Measurements from ENCODE around the gene COL19A1.
"Not testable (repeated sequence)": the region's sequence is repeated elsewhere in the genome, so short reads cannot be mapped to it uniquely, and the experiment has no call there.

The COL19A1 gene

GRCh38 chr6:69887026-69887425 lies 20.7 kb downstream of the COL19A1 start:
- no peak for TF ChIP-seq CTCF (IDR thresholded peaks at IDR 0.05; ENCODE audit: insufficient read depth, low read depth, low read length, missing control alignments)
- DNase-seq (ENCODE audit: low read depth) = peak; percentile 55

GRCh38 chr6:69887714-69888345 lies 21.5 kb downstream of the COL19A1 start:
- H3K4me3 ChIP-seq (ENCODE audit: low read depth, low read length) = no peak overlapping the region
- no peak for TF ChIP-seq CTCF (IDR thresholded peaks at IDR 0.05; ENCODE audit: insufficient read depth, low read depth, low read length, missing control alignments)
- DNase-seq (ENCODE audit: low read depth) = no peak

More at GRCh38 chr6:69887026-69887425, 20.7 kb downstream of the COL19A1 start:
- H3K4me3 ChIP-seq (ENCODE audit: low read depth, low read length) = no peak overlapping the region

- no peak for DNase-seq (ENCODE audit: low read depth)
- no peak overlapping the region for H3K4me3 ChIP-seq (ENCODE audit: low read depth, low read length)
- no peak for TF ChIP-seq CTCF (IDR thresholded peaks at IDR 0.05; ENCODE audit: insufficient read depth, low read depth, low read length, missing control alignments)
These were observed 22.3 kb downstream of the COL19A1 start for GRCh38 chr6:69888482-69889233.

- not testable (repeated sequence) for DNase-seq (ENCODE audit: low read depth); H3K4me3 ChIP-seq (ENCODE audit: low read depth, low read length)
These were observed 23.0 kb downstream of the COL19A1 start for GRCh38 chr6:69889234-69889974.

GRCh38 chr6:69892561-69892960 lies 26.2 kb downstream of the COL19A1 start:
- DNase-seq (ENCODE audit: low read depth); H3K4me3 ChIP-seq (ENCODE audit: low read depth, low read length): not testable (repeated sequence)

- DNase-seq (ENCODE audit: low read depth); H3K4me3 ChIP-seq (ENCODE audit: low read depth, low read length): not testable (repeated sequence)
These were observed 26.9 kb downstream of the COL19A1 start for GRCh38 chr6:69893266-69893665.

GRCh38 chr6:69894578-69895347 lies 28.4 kb downstream of the COL19A1 start:
- TF ChIP-seq CTCF (IDR thresholded peaks at IDR 0.05; ENCODE audit: insufficient read depth, low read depth, low read length, missing control alignments) = no peak
- no peak overlapping the region for H3K4me3 ChIP-seq (ENCODE audit: low read depth, low read length)
- DNase-seq (ENCODE audit: low read depth) = peak; percentile 60

- DNase-seq (ENCODE audit: low read depth) = no peak
- no peak for TF ChIP-seq CTCF (IDR thresholded peaks at IDR 0.05; ENCODE audit: insufficient read depth, low read depth, low read length, missing control alignments)
- H3K4me3 ChIP-seq (ENCODE audit: low read depth, low read length) = no peak overlapping the region
These were observed 29.0 kb downstream of the COL19A1 start for GRCh38 chr6:69895396-69895795.

Data from GM12865 (cell line).